ENCODE results near the gene HMGCL. TPM values are rescaled to one million over a fixed set of nuclear protein-coding genes. Genes with fewer than 3 reads are reported as not detected.

Gene HMGCL
- total and polyA plus RNA-seq, 2 of the 13 experiments (the other 11 are each of a cell fraction or from before 2014, with no cell fraction given) = 21.3 to 41.4 TPM

- intact Hi-C loops (cut with micrococcal nuclease; ENCODE audit: unreplicated experiment) = loop anchor here (10.0 kb wide), 1 partner anchor 89 kb away; the partner anchor contains the start of gene FUCA1
- peak overlapping the region; percentile 89 for H3K4me2 ChIP-seq (ENCODE audit: low read depth, low read length)
- WGBS (ENCODE audit: low lambda C conversion rate) = 28% methylated on average over 2 of the region's 2 CpGs
These were observed 49.0 kb downstream of the HMGCL start for GRCh38 chr1:23776217-23776616.

GRCh38 chr1:23774174-23774880 is 50.9 kb downstream of the HMGCL start:
- no TSS peak for BruUV-seq (replicated peaks)
- intact Hi-C loops (cut with micrococcal nuclease; ENCODE audit: unreplicated experiment) (loop anchor here (10.0 kb wide), 1 partner anchor 90 kb away; the partner anchor contains the start of gene FUCA1), in situ Hi-C loops (cut with HindIII; ENCODE audit: extremely low pct_ligation_motif_present, low pct_unique_long_range_greater_than_20kb) (no loop called here)
- H3K27ac ChIP-seq (ENCODE audit: extremely low read length, insufficient read depth, low read length) = peak overlapping the region; percentile 59
- no peak overlapping the region for H3K4me3 ChIP-seq (replicated peaks in 1 of 3; ENCODE audit: insufficient read depth in 1 of 3, low read depth in 2 of 3, low read length in 3 of 3)
- ATAC-seq (no peak), FAIRE-seq (no peak), DNase-seq (ENCODE audit: low spot score) (no peak)
- peaks cover 56% of the 10 kb centered on the region for H3K4me1 ChIP-seq (ENCODE audit: insufficient read depth, low read length)
- peak overlapping the region; percentile 24; the same call in 1 of the 2 replicates for H3K9ac ChIP-seq (ENCODE audit: insufficient read depth, low read depth, low read length)
- H2AFZ ChIP-seq (ENCODE audit: low read length) = no peak overlapping the region
- H3K36me3 ChIP-seq (replicated peaks in 1 of 2; ENCODE audit: control insufficient read depth in 1 of 2, insufficient read depth in 2 of 2, low read length in 2 of 2) = peaks cover 0 to 5% of the 10 kb centered on the region in 2 experiments; a peak in 1 of 5 replicates
- no peaks in the 10 kb centered on the region; the same call in 1 of the 2 replicates for H4K20me1 ChIP-seq (ENCODE audit: insufficient read depth, low read length)
- H3K4me2 ChIP-seq (ENCODE audit: low read depth, low read length) = peak overlapping the region; percentile 65
- WGBS (ENCODE audit: low lambda C conversion rate) = 40% methylated on average over 6 of the region's 6 CpGs
- CTCF ChIA-PET (ENCODE audit: low intra/inter-chr PET ratio, low total read pairs) = no interaction called here
- POLR2A ChIA-PET = interaction anchor here (0.8 to 7.9 kb wide), 8 partner anchors 9 to 51 kb away, joined by 3 to 154 read pairs (median 4); partner anchors contain the start of genes ELOA, GALE, HMGCL and LYPLA2
- H3K27me3 ChIP-seq (ENCODE audit: control insufficient read depth in 1 of 2, insufficient read depth in 2 of 2, low read length in 2 of 2) = no peaks in the 10 kb centered on the region; a peak in 1 of 5 replicates
- H3K9me3 ChIP-seq (ENCODE audit: low read length) = no peaks in the 10 kb centered on the region
- peaks cover 33% of the 10 kb centered on the region for H3K79me2 ChIP-seq (ENCODE audit: insufficient read depth, low read length)
- TF ChIP-seq SAP130 (CRISPR knock-in tag; IDR thresholded peaks at IDR 0.05; ENCODE audit: low read depth) (peak; percentile 58), PATZ1 (CRISPR knock-in tag; IDR thresholded peaks at IDR 0.05) (peak; percentile 23; the same call in 1 of the 2 replicates), BCL6 (CRISPR knock-in tag; IDR thresholded peaks at IDR 0.05) (0 out of 2 replicates have a peak, but pooled peaks have one; percentile 11), FLYWCH1 (CRISPR knock-in tag; IDR thresholded peaks at IDR 0.05) (no peak), REPIN1 (CRISPR knock-in tag; IDR thresholded peaks at IDR 0.05; ENCODE audit: borderline replicate concordance, low read depth) (no peak)
- TF ChIP-seq, protein P1, sequence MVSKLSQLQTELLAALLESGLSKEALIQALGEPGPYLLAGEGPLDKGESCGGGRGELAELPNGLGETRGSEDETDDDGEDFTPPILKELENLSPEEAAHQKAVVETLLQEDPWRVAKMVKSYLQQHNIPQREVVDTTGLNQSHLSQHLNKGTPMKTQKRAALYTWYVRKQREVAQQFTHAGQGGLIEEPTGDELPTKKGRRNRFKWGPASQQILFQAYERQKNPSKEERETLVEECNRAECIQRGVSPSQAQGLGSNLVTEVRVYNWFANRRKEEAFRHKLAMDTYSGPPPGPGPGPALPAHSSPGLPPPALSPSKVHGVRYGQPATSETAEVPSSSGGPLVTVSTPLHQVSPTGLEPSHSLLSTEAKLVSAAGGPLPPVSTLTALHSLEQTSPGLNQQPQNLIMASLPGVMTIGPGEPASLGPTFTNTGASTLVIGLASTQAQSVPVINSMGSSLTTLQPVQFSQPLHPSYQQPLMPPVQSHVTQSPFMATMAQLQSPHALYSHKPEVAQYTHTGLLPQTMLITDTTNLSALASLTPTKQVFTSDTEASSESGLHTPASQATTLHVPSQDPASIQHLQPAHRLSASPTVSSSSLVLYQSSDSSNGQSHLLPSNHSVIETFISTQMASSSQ (IDR thresholded peaks at IDR 0.05; ENCODE audit: low read depth) = peak; percentile 88
- TF ChIP-seq, protein P1 (CRISPR knock-in tag; IDR thresholded peaks at IDR 0.05; ENCODE audit: borderline replicate concordance) = peak; percentile 54; the same call in 1 of the 2 replicates

More at GRCh38 chr1:23776217-23776616, 49.0 kb downstream of the HMGCL start:
- FAIRE-seq = peak; percentile 23
- POLR2A ChIA-PET = interaction anchor here (1.8 to 7.9 kb wide), 4 partner anchors 14 to 48 kb away, joined by 4 to 154 read pairs (median 66); partner anchors contain the start of genes ELOA, GALE, HMGCL and LYPLA2
- no peaks in the 10 kb centered on the region; the same call in none of the 2 replicates for H4K20me1 ChIP-seq (ENCODE audit: insufficient read depth, low read length)
- DNase-seq (ENCODE audit: low spot score) = no peak
- peaks cover 0 to 4% of the 10 kb centered on the region in 2 experiments; a peak in 1 of 5 replicates for H3K36me3 ChIP-seq (replicated peaks in 1 of 2; ENCODE audit: control insufficient read depth in 1 of 2, insufficient read depth in 2 of 2, low read length in 2 of 2)
- peak overlapping the region; percentile 87; the same call in 1 of the 2 replicates for H3K9ac ChIP-seq (ENCODE audit: insufficient read depth, low read depth, low read length)
- no peak overlapping the region for H3K27ac ChIP-seq (ENCODE audit: extremely low read length, insufficient read depth, low read length)
- no TSS peak for BruUV-seq (replicated peaks)
- H3K4me1 ChIP-seq (ENCODE audit: insufficient read depth, low read length) = peaks cover 68% of the 10 kb centered on the region
- peaks cover 44% of the 10 kb centered on the region for H3K79me2 ChIP-seq (ENCODE audit: insufficient read depth, low read length)
- CTCF ChIA-PET (ENCODE audit: low intra/inter-chr PET ratio, low total read pairs) = no interaction called here
- H2AFZ ChIP-seq (ENCODE audit: low read length) = no peak overlapping the region
- TF ChIP-seq SIN3B (IDR thresholded peaks at IDR 0.05; ENCODE audit: low read length) (no peak), ZNF251 (CRISPR knock-in tag; IDR thresholded peaks at IDR 0.05) (no peak), FOXP1 (IDR thresholded peaks at IDR 0.05) (no peak), FOXP1 (CRISPR knock-in tag; IDR thresholded peaks at IDR 0.05) (0 out of 2 replicates have a peak, but pooled peaks have one; percentile 12), FOSL2 (CRISPR knock-in tag; IDR thresholded peaks at IDR 0.05) (no peak), GATAD2A (CRISPR knock-in tag; IDR thresholded peaks at IDR 0.05) (0 out of 2 replicates have a peak, but pooled peaks have one; percentile 15), TEAD3 (CRISPR knock-in tag; optimal IDR thresholded peaks at IDR 0.05; ENCODE audit: borderline replicate concordance) (peak; percentile 61)
- in situ Hi-C loops (cut with HindIII; ENCODE audit: extremely low pct_ligation_motif_present, low pct_unique_long_range_greater_than_20kb) = no loop called here
- no peaks in the 10 kb centered on the region for H3K9me3 ChIP-seq (ENCODE audit: low read length)
- no peak overlapping the region for H3K4me3 ChIP-seq (replicated peaks in 1 of 3; ENCODE audit: insufficient read depth in 1 of 3, low read depth in 2 of 3, low read length in 3 of 3)
- no peaks in the 10 kb centered on the region; a peak in 1 of 5 replicates for H3K27me3 ChIP-seq (ENCODE audit: control insufficient read depth in 1 of 2, insufficient read depth in 2 of 2, low read length in 2 of 2)
- no peak for ATAC-seq
